Ammon's horn (tissue), 1 donor: ENCODE data around the gene CAPN1.
"Not testable (repeated sequence)": the region's sequence is repeated elsewhere in the genome, so short reads cannot be mapped to it uniquely, and the experiment has no call there.

Experiments
- DNase-seq: peaks from one replicate; pipeline ENCODE4 v3.0.0-alpha.2; 2016; ENCODE audit warnings: low spot score

CAPN1 gene

DNA sequence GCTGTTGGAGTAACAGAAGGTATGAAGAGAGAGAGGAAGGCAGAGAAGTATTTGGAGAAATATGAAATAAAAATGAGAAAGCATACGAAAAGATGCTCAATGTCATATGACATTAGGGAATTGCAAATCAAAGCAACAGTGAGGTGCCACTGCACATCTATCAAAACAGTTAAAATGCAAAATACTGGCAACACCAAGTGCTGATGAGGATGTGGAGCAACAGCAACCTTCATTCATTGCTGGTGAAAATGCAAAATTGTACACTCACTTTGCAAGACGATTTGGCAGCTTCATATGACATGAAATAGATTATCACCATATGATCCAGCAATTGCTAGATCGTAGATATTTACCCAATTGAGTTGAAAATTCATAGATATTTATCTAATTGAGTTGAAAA lies 21.1 kb upstream of the CAPN1 start:
- no peak for DNase-seq

DNA sequence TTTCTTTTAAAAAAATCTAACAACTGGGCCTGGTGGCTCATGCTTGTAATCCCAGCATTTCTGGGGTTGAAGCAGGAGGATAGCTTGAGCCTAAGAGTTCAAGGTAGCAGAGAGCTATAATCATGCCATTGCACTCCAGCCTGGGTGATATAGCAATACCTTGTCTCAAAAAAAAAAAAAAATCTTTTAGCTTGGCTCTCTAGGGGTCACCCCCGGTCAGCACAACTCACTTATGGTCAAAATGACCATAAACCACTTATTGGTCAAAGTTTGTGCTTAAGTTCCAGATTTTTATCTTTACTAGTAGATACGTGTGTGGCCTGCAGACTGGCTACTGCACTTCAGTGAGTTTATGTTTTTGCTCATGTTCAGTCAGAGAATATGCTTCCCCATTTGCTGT lies 18.0 kb upstream of the CAPN1 start:
- no peak for DNase-seq

DNA sequence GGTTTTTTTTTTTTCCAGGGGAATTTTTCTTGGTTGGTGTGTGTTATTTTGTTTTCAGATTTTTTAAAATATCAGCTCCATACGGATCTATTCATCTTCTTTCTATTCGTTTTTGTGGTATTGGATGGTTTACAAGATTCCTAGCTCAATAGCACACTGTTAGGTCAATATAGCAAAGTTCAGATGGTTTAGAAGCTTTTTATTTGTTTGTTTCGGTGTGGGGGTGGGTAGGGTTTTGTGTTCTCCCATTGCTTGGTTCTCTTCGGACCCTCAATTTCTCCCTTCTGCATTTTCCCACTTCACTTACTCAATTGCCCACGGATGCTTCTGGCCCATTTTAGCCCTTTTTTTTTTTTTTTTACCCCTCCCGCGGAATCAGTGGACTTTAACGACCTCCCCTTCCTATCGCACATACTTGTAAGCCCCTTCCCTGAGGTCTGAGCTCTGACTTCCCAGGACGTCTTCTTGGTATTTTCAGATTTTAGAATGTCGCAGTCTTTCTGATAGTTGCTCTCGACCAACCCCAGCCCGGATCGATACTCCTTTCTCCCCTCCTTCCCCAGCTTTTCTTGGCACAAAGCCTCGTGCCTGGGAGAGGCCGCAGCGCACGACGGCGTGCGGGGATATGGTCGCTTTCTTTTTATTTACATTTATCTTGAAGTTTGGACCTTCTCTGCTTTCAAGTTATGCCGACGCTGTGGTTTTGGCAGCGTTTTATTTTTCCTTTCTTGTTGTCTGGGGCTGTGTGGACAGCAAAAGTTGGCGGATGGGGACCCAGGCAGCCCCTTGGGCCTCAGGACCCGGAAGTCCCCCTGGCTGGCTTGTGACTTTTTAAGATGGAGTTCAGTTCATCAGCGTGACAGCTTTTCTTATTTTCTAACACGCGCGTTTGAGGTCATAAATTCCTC lies 16.1 kb upstream of the CAPN1 start:
- no peak for DNase-seq

DNA sequence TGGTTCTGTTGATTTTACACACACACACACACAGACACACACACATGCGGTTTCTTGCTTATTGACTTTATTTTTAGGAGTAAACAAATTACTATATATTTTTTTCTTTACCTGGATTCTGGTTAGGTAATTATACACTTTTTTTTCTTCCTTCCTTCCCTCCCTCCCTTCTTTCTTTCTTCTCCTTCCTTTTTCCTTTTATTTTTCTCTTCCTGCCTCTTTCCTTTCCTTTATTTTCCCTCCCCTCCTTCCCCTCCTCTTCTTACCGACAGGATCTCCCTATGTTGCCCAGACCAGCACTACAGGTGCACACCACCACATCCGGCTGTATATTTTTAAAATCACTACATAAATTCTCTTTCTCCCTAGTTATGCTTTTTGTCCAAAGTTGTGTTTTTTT lies 14.8 kb upstream of the CAPN1 start:
- no peak for DNase-seq

DNA sequence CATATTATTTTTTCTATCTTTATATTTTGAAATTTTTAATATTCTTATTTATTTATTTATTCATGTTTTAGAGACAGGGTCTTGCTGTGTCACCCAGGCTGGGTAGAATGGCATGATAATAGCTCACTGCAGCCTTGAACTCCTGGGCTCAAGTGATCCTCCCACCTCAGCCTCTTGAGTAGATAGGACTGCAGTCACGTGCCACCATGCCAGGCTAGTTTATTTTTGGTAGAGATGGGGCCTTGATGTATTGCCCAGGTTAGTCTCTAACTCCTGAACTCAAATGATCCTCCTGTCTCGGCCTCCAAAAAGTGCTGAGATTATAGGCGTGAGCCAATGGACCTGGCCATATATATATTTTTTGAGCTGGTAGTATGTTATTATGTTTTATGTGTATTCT lies 14.1 kb upstream of the CAPN1 start:
- DNase-seq = no peak

DNA sequence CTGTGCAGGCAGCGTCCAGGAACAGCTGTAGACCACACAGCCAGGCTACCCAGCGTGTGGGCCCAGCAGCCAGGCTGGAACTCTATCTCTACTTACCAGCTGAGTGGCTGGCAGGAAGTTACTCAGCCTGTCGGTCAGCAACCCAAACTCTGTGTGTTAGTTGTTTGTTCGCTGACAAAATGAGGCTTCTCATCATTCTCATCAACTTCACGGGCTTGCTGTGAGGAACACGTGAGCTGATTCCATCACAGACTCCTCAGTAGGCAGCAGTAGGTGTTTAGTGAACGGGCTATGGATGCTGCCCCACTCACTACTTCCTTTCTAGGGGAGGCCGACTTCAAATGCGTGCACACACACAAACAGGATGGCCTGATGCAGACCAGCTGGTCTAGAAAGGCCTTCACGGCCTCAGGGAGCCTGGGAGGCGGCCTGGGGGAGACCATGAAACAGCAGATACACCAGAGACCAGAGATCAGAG lies 12.5 kb upstream of the CAPN1 start:
- no peak for DNase-seq

DNA sequence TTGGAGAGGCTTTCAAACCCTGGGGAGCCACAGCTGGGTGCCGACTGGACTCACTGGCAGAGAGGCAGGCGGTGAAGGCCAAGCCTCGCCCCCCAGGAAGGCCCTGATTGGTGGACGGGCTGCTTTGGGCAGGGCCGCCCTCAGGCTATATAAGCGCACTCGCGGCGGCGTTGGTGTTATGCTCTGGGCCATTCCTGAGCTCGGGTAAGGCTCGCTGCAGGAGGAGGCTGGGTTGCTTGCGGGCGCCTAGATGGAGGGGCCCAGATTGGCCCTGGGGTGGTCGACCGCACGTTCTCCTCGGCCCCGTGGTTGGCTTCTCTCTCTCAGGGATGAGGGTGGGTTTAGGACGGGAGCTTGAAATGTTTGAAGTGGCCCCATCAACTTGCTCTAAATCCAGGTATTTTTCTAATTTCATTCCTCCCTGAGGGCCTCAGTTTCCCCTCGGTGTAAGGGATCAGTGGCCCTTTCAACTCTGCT lies 11.6 kb upstream of the CAPN1 start, which contains the start of gene SPDYC:
TSS of gene SPDYC (plus strand) at position 176 of the 477 bp plus-strand sequence. CDS start 1,125 bp downstream, outside the sequence.
- DNase-seq = no peak

DNA sequence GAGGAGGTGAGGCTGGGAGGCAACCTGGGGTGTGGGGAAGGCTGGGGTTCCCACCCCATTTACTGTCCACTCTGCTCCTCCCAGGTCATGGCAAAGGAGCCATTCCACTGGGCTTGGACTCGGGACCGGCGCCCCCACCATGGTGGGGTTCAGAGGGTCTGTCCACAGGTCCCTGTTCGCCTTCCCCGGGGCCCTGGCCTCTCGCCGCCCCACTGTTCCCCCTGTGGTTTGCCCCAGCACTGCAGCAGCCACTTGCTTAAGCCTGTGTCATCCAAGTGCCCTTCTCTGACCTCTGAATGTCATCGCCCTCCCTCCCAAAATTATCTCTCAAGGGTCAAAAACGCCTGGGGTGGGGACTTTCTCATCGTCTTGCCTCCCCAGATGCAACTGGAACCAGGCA lies 9.1 kb upstream of the CAPN1 start:
- no peak for DNase-seq

DNA sequence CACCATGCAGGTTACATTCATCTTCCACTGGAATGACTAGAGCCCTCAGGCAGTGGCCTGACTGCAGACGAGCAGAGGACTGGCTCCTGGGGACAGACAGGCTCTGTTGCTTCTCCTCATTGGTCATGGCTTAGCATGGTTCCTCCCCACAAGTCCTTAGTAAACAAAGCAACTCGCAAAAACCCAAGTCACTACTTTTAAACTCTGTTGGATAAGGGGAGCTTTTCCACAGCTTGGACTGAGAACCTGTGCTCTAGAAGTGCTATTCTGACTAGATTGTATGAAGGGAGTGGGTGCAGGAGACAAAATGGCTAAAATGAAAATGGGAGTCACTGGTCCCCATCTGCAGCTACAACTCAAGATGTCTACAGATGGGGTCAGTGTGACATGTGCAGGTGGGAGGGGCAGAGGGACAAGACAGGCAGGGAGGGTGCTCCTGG lies 7.1 kb upstream of the CAPN1 start:
- DNase-seq = not testable (repeated sequence)

DNA sequence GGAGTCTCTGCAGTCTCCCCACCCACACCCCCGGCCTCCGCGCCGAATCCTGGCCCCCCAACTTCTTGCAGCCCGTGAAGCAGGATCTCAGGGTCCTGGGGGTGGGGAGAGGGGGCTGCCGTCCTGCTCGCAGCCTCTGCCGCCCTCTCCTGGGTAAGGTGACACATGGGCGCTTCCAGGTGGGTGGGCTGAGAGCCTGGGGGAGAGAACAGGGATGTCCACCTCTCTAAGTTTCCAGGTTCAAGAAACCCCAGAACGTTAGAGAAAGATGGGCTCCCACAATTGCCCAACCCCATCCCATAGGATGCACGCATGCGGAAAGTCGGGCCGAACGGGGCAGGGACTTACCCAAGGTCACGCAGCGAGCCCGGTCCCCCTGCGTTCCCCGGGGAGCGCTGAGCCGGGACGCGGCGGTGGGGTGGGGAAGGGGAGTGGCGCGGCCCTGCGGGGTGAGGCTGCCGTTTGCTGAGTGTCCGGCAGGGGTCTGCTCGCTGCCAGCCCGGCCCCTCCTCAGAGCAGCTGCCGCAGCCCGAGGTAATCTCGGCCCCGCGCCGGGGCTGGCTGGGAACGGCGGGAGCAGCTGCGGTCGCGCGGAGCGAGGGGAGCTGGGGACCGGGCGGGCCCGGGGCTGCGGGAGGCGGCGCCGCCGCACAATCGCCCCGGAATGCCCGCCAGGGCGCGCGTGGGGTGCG lies 705 bp upstream of the CAPN1 start:
- DNase-seq = peak; percentile 31

DNA sequence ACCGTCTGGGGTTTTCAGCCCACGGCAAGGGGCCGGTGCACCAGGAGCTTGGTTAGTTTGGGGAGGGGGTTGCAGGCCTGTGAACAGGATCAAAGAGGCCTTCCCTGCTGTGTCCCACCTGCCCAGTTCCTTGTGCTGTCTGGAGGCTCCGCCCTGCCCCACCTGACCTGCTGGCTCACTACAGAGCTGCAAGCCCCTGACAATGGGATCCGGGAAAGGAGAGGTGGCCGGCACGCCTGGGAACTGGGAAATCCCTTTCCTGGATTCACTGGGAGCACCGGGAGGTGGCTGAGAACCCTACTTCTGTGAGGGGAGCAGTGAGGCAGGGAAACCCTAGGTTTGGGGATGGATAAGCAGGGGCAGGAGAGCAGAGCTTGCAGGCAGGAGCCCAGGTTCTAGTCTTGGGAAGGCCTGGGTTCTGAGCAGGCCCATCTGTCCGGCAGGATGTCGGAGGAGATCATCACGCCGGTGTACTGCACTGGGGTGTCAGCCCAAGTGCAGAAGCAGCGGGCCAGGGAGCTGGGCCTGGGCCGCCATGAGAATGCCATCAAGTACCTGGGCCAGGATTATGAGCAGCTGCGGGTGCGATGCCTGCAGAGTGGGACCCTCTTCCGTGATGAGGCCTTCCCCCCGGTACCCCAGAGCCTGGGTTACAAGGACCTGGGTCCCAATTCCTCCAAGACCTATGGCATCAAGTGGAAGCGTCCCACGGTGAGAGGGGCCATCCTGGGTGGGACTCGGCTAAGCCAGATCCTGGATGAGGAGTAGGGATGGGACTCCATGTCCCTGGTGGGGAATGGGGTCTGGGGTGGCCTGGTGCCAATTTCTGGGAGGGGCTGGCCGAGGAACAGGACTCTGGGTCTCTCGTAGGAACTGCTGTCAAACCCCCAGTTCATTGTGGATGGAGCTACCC lies 786 bp downstream of the CAPN1 start:
- DNase-seq = no peak

DNA sequence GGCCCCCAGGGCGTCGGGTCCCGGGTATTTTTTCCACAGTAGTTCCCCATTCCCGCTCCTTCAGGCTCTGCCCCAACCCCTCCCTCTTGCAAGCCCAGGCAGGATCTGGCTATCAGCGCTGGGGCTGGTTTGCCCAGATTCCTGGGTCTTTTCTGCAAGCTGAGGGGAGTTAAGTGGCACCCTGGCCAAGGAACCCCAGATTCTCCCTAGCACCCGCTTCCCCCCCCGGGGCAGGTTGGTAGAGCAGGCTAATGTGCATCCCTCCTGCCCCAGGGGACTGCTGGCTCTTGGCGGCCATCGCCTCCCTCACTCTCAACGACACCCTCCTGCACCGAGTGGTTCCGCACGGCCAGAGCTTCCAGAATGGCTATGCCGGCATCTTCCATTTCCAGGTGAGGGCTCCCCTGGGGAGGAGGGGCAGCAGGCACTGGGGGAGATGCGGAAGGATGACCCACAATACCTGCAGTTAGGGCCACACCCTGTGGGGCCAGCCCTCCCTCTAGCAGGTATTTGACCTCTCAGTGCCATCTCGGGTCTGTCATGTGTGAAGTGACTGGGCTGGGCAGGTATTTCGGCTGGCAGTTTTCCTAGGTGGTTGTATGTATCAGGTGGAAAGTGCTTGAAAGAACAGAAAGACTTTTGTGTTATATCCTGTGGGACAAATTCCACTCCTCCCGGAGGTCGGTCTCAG lies 1.6 kb downstream of the CAPN1 start:
- DNase-seq = no peak

DNA sequence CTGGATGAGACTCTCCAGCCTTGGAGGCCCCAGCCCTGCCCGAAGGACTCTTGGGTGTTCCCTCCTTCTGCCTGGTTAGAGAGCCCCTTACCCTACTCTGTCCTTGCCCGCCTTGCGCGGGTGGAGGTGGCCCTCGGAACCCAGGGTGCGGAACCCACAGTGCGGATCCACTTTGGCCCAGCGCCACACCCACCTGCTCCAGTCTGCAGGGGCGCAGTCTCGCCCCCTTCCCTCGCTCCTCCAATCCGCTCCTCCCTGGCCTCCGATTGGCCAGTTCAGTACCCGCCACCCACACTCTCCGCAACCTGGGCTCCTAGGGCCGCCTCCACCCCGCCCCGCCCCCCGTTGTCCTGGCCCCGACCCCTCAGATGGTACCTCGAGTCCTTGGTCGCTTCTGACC lies 2.4 kb downstream of the CAPN1 start:
- no peak for DNase-seq

DNA sequence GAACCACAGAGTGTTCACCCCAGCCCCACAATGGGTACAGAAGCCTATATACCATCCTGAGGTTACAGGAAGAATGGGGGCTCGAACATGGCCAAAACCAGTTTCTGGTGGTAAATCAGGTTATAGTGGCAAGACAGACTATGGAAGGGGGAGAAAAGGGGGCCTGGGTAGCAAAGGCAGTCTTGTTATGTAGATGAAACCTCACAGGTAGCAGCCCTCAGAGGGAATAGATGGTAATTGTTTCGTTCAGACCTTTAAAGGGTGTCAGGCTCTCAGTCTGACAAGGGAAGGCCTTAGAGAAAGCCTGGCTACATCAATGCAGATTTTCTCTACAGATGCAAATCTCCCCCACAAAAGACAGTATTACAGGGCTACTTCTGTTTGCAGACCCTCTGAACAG lies 3.4 kb downstream of the CAPN1 start:
- DNase-seq = no peak

DNA sequence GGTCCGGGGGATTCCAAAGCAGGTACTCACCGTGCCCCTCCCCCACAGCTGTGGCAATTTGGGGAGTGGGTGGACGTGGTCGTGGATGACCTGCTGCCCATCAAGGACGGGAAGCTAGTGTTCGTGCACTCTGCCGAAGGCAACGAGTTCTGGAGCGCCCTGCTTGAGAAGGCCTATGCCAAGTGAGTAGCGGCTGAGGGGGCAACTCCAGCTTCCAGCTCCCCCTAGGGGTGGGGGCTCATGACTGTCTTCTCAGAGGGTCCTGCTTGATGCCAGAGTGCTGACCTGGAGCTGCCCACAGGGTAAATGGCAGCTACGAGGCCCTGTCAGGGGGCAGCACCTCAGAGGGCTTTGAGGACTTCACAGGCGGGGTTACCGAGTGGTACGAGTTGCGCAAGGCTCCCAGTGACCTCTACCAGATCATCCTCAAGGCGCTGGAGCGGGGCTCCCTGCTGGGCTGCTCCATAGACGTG lies 4.2 kb downstream of the CAPN1 start:
- DNase-seq = no peak

DNA sequence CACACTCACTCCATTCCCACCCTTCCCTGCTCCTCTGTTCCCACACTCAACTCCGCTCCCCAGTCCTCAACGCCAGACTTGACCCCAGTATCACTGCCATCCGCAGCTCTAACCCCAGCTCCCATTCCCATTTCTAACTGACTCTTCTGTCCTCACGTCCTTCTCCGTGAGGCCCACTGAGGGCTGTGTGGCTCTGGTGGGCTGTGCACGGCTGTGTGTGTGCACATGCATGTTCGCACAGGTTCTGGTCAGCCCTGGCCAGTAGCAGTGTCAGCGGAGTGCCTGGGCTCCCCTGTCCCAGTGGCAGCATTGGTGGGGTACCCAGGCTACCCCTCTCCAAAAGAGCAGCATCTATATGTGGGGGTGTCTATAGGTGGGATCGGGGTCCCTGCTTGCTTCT lies 5.0 kb downstream of the CAPN1 start:
- no peak for DNase-seq

DNA sequence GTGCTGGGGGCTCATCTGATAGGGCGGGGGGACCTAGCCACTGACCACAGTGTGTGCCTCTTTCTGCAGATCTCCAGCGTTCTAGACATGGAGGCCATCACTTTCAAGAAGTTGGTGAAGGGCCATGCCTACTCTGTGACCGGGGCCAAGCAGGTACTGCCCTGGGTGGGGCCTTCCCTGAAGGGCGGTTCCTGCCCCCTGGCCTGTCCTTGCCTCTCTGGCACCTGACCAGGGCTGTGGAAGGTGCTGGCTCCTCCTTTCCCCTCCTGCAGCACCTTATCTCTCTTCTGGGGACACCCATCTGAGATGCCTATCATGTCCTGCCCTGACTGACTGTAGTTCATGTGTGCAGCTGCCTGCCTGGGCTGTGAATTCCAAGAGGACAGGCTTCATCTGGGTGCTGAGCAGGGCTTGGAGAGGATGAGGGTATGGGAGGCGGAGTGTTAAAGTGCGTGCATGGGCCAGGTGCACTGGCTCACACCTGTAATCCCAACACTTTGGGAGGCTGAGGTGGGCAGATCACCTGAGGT lies 5.5 kb downstream of the CAPN1 start:
- no peak for DNase-seq

DNA sequence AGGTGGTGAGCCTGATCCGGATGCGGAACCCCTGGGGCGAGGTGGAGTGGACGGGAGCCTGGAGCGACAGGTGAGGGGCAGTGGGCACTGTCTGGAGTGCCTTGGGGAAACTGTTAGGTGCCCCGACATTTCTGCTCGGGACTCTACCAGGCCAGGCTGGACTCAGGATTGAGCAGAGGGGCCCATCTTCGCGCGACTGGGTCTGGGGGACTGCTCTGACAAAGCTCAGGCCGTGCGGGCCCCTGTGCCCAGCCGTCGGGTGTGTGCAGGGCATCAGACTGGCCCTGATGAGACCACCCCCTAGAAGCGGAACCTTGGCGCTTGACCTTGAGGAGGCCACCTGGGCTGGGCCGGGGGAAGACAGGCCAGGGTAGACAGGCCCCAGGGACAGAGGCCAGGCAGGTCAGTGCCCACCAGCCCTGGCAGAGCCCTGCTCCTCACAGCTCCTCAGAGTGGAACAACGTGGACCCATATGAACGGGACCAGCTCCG lies 6.3 kb downstream of the CAPN1 start:
- no peak for DNase-seq

DNA sequence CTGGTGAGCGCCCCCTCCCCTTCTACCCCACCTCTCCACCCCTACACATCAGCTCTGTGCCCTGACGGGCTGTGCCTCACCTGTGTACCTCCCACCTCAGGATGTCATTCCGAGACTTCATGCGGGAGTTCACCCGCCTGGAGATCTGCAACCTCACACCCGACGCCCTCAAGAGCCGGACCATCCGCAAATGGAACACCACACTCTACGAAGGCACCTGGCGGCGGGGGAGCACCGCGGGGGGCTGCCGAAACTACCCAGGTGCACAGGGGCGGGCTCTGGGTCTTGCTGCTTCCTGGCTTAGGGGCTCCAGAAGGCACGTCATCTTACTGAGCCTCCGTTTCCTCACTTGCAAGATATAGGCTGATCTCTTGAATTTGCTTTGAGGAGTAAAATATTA lies 6.8 kb downstream of the CAPN1 start:
- DNase-seq = no peak

DNA sequence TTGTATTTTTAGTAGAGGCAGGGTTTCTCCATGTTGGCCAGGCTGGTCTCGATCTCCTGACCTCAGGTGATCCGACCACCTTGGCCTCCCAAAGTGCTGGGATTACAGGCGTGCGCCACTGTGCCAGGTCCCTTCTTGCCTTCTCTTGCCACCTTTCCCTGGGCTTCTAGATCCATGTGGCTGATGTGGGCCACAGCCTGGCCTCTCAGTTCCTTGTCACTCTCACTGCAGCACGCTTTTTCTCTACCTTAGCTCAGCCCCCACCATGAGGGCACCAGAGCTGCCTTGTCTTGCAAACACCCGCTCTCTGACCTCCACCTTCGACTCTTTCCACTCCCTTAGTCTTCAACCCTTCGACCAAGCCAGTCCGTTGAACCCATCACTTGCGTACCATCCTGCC lies 7.5 kb downstream of the CAPN1 start:
- DNase-seq = no peak

DNA sequence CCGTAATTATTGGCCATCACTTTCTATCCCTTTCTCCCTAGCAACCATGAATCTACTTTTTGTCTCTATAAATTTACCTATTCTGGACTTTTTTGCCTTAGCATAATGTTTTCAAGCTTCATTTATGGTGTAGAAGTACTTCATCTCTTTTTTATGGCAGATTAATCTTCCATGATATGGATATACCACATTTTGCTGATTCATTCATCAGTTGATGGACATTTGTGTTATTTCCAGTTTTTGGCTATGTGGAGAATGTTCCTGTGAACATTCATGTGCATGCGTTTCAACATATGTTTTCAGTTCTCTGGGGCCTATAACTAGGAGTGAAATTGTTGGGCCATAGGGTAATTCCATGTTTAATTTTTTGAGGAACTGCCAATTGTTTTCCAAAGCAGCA lies 12.8 kb downstream of the CAPN1 start:
- DNase-seq = no peak
